ENCODE results near the gene RIPK3.
"Not testable (repeated sequence)": the region's sequence is repeated elsewhere in the genome, so short reads cannot be mapped to it uniquely, and the experiment has no call there.

The RIPK3 gene

GRCh38 chr14:24329073-24329663 lies 10.6 kb downstream of the RIPK3 start:
- peak overlapping the region in 1 of 2 donors; percentile 16 for H3K27ac ChIP-seq
- DNase-seq (ENCODE audit: low spot score), result no peak
- no peak for TF ChIP-seq CTCF (IDR thresholded peaks at IDR 0.05)

GRCh38 chr14:24327914-24328313 lies 11.9 kb downstream of the RIPK3 start:
- peak overlapping the region in 1 of 2 donors; percentile 34 for H3K27ac ChIP-seq
- DNase-seq (ENCODE audit: low spot score); H3K4me3 ChIP-seq: not testable (repeated sequence)
- peak; percentile 27 for TF ChIP-seq CTCF (IDR thresholded peaks at IDR 0.05)

More at GRCh38 chr14:24329073-24329663, 10.6 kb downstream of the RIPK3 start:
- H3K4me3 ChIP-seq, result no peak overlapping the region

GRCh38 chr14:24327303-24327702 lies 12.5 kb downstream of the RIPK3 start:
- peak overlapping the region in 1 of 2 donors; percentile 34 for H3K27ac ChIP-seq
- DNase-seq (ENCODE audit: low spot score), result no peak
- no peak overlapping the region for H3K4me3 ChIP-seq
- TF ChIP-seq CTCF (IDR thresholded peaks at IDR 0.05), result no peak

- TF ChIP-seq CTCF (IDR thresholded peaks at IDR 0.05), result no peak
- DNase-seq (ENCODE audit: low spot score), result no peak
- no peak overlapping the region for H3K27ac ChIP-seq
- no peak overlapping the region for H3K4me3 ChIP-seq
Observed at GRCh38 chr14:24325963-24326362, 13.8 kb downstream of the RIPK3 start.

DNA sequence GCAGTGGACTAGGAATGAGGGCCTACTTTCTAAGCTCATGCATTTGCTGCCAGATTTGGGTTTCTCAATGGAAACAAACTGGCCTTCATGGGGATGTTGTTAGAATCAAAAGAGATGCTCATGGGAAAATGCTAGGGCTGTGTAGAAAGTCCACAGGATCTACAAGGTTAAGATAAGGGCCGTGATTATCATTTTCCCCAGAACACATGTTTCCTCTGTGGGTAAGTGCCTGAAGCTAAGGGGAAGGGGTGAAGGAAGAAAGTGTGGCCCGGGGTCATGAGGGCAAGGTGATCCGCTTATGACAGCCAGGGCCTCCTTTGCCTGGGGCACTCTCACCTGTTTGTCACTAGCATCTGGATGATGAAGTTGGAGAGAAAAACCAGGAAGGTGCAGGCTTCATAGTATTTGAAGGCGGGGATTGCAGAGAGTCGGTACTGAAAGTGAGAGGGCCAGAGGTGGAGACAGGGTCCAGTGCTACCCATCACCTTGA lies 14.7 kb downstream of the RIPK3 start:
- H3K27ac ChIP-seq, result no peak overlapping the region
- H3K4me3 ChIP-seq, result no peak overlapping the region
- no peak for DNase-seq (ENCODE audit: low spot score)
- no peak for TF ChIP-seq CTCF (IDR thresholded peaks at IDR 0.05)

- Histone ChIP-seq H3K27ac (no peak overlapping the region), H3K4me3 (no peak overlapping the region)
- no peak for TF ChIP-seq CTCF (IDR thresholded peaks at IDR 0.05)
- no peak for DNase-seq (ENCODE audit: low spot score)
Observed at GRCh38 chr14:24324024-24324423, 15.8 kb downstream of the RIPK3 start.

GRCh38 chr14:24323341-24323740 lies 16.4 kb downstream of the RIPK3 start:
- Histone ChIP-seq H3K4me3 (no peak overlapping the region), H3K27ac (no peak overlapping the region)
- no peak for DNase-seq (ENCODE audit: low spot score)
- no peak for TF ChIP-seq CTCF (IDR thresholded peaks at IDR 0.05)

Measured in coronary artery (tissue), 2 donors.